Tibial nerve (tissue), 4 donors: ENCODE measurements around the gene OR8D2. TPM values are rescaled to one million over a fixed set of nuclear protein-coding genes. Genes with fewer than 3 reads are reported as not detected.

Experiments
- DNase-seq, 2 donors: peaks; one replicate each; pipeline ENCODE4 v3.0.0-alpha.2; 2019; ENCODE audit warnings: low spot score in 2 of 2
- H3K27ac ChIP-seq, 4 donors: fragments of 200-600 bp; sonication (generic) in 3 of 4; one replicate each; pipeline ENCODE4 v1.5.1; 2017 to 2019; ENCODE audit warnings: mild to moderate bottlenecking in 1 of 4
- H3K27me3 ChIP-seq, 2 donors: fragments of 200-600 bp; sonication (generic) in 1 of 2; one replicate each; pipeline versions ENCODE4 v1.5.1 to v1.6.0; 2017 to 2019
- H3K36me3 ChIP-seq, 3 donors: fragments of 200-600 bp; sonication (generic); one replicate each; pipeline ENCODE4 v1.5.1; 2018 to 2019
- H3K4me1 ChIP-seq, 4 donors: fragments of 200-600 bp; sonication (generic) in 3 of 4; one replicate each; pipeline ENCODE4 v1.5.1; 2017 to 2019
- H3K4me3 ChIP-seq, 4 donors: fragments of 200-600 bp; sonication (generic) in 3 of 4; one replicate each; pipeline ENCODE4 v1.5.1; 2017 to 2019; ENCODE audit warnings: mild to moderate bottlenecking in 1 of 4, moderate library complexity in 1 of 4
- H3K9me3 ChIP-seq, 4 donors: fragments of 200-600 bp; sonication (generic) in 3 of 4; one replicate each; pipeline ENCODE4 v1.5.1; 2017 to 2019
- CTCF ChIP-seq, 5 experiments: fragments of 200-600 bp in 3 of 5; fragments of 450-650 bp in 2 of 5; sonication (generic) in 3 of 5; IDR thresholded peaks; one replicate each; pipeline ENCODE4 v1.5.1; 2016 to 2019; ENCODE audit warnings: antibody characterized with exemption in 5 of 5, mild to moderate bottlenecking in 3 of 5, moderate library complexity in 2 of 5
- EP300 ChIP-seq, 2 donors: sonication (generic); formaldehyde crosslinking; IDR thresholded peaks; one replicate each; pipeline ENCODE4 v1.6.1; 2017; ENCODE audit warnings: antibody characterized with exemption in 2 of 2, mild to moderate bottlenecking in 1 of 2
- POLR2A ChIP-seq, 2 donors: fragments of 450-650 bp; IDR thresholded peaks; one replicate each; pipeline ENCODE4 v1.6.1; 2017; ENCODE audit warnings: antibody characterized with exemption in 2 of 2, mild to moderate bottlenecking in 2 of 2, moderate library complexity in 2 of 2
- WGBS, 2 donors: methylation state at CpG; one replicate each; pipeline ENCODE4 v1.1.5; 2018; 5-methylcytosine and 5-hydroxymethylcytosine counted together
- total RNA-seq, 4 donors: library from RNA; depleted of rRNA; stranded (reverse); fragments of >200 nt; gene quantifications; one replicate each; pipeline ENCODE4 v1.1.0, GENCODE V29; 2016

OR8D2 gene
- total RNA-seq, 4 donors from 2014 or later = not detected

- Histone ChIP-seq H3K27me3 (no peaks in the 10 kb centered on the region), H3K27ac (no peak overlapping the region), H3K9me3 (no peaks in the 10 kb centered on the region), H3K36me3 (no peaks in the 10 kb centered on the region), H3K4me1 (no peaks in the 10 kb centered on the region), H3K4me3 (no peak overlapping the region)
- 69 to 81% methylated on average over 6 of the region's 6 CpGs for WGBS, 2 donors
- no peak for DNase-seq
- TF ChIP-seq POLR2A (IDR thresholded peaks at IDR 0.05) = no peak
- no peak for TF ChIP-seq EP300 (IDR thresholded peaks at IDR 0.05)
- no peak for TF ChIP-seq CTCF (IDR thresholded peaks at IDR 0.05)
Measured at GRCh38 chr11:124339396-124340141, 19.6 kb upstream of the OR8D2 start.

GRCh38 chr11:124331873-124332272, 11.9 kb upstream of the OR8D2 start:
- DNase-seq = no peak
- H3K4me3 ChIP-seq = no peak overlapping the region
- WGBS, 2 donors = 80 to 83% methylated on average over 3 of the region's 3 CpGs
- H3K4me1 ChIP-seq = no peaks in the 10 kb centered on the region
- H3K9me3 ChIP-seq = no peaks in the 10 kb centered on the region
- TF ChIP-seq POLR2A (IDR thresholded peaks at IDR 0.05) = no peak
- TF ChIP-seq CTCF (IDR thresholded peaks at IDR 0.05) = no peak
- H3K36me3 ChIP-seq = no peaks in the 10 kb centered on the region
- no peaks in the 10 kb centered on the region for H3K27me3 ChIP-seq
- H3K27ac ChIP-seq = no peak overlapping the region

- WGBS, 2 donors = 67 to 68% methylated on average over 2 of the region's 2 CpGs
Measured at GRCh38 chr11:124329787-124330478, 9.9 kb upstream of the OR8D2 start.

GRCh38 chr11:124327775-124328174, 7.8 kb upstream of the OR8D2 start:
- no peaks in the 10 kb centered on the region for H3K27me3 ChIP-seq
- no peak overlapping the region for H3K27ac ChIP-seq
- no peak overlapping the region for H3K4me3 ChIP-seq
- 83 to 85% methylated on average over 1 of the region's 1 CpG for WGBS, 2 donors
- DNase-seq = no peak
- H3K9me3 ChIP-seq = no peaks in the 10 kb centered on the region
- TF ChIP-seq CTCF (IDR thresholded peaks at IDR 0.05) = no peak
- TF ChIP-seq EP300 (IDR thresholded peaks at IDR 0.05) = no peak
- no peak for TF ChIP-seq POLR2A (IDR thresholded peaks at IDR 0.05)
- no peaks in the 10 kb centered on the region for H3K36me3 ChIP-seq
- H3K4me1 ChIP-seq = no peaks in the 10 kb centered on the region

More at GRCh38 chr11:124329787-124330478, 9.9 kb upstream of the OR8D2 start:
- no peaks in the 10 kb centered on the region for H3K27me3 ChIP-seq
- H3K4me1 ChIP-seq = no peaks in the 10 kb centered on the region
- no peak for TF ChIP-seq CTCF (IDR thresholded peaks at IDR 0.05)
- peak in 1 of 2 donors; percentile 16 for TF ChIP-seq EP300 (IDR thresholded peaks at IDR 0.05)
- no peaks in the 10 kb centered on the region for H3K36me3 ChIP-seq
- no peak for DNase-seq
- no peak overlapping the region for H3K27ac ChIP-seq
- H3K9me3 ChIP-seq = no peaks in the 10 kb centered on the region
- no peak overlapping the region for H3K4me3 ChIP-seq

- 73 to 88% methylated on average over 1 of the region's 1 CpG for WGBS, 2 donors
Measured at GRCh38 chr11:124322356-124322755, 2.4 kb upstream of the OR8D2 start.

More at GRCh38 chr11:124322356-124322755, 2.4 kb upstream of the OR8D2 start:
- Histone ChIP-seq H3K4me3 (no peak overlapping the region), H3K4me1 (no peaks in the 10 kb centered on the region), H3K27me3 (no peaks in the 10 kb centered on the region), H3K9me3 (no peaks in the 10 kb centered on the region), H3K27ac (no peak overlapping the region), H3K36me3 (no peaks in the 10 kb centered on the region)
- no peak for DNase-seq
- TF ChIP-seq POLR2A (IDR thresholded peaks at IDR 0.05) (no peak), EP300 (IDR thresholded peaks at IDR 0.05) (no peak), CTCF (IDR thresholded peaks at IDR 0.05) (no peak)
